Measurements from ENCODE around the gene IGF2BP2. TPM values are rescaled to one million over a fixed set of nuclear protein-coding genes. Genes with fewer than 3 reads are reported as not detected.

IGF2BP2 gene
- total RNA-seq, 1 donor from 2014 or later: 2.9 TPM

DNA sequence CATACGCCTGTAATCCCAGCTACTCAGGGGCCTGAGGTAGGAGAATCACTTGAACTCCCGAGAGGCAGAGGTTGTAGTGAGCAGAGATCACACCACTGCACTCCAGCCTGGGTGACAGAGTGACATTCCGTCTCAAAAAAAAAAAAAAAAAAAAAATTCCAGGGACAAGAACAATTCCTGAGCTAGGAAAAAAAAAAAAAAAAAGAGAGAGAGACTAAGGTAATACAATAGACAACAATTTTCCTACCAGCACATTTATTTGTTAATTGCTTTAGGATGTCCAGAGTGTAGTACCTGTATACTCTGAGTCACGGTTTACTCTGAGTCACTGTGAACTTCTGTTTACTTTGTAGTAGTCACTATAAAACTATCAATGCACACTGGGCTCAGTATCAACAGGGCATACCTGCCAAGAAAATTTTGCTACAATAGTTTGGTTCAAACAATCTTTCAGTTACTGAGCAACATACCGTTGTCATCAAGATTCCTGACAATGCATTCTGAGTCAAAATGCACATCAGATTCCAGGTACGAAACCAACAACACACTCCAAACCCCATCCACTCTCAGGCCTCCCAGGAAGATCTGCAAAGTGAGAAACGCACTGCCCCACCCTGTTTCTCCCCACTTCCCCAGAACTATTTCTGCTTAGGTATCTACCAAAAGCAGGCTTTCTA is 28.3 kb downstream of the IGF2BP2 start:
- no peaks in the 10 kb centered on the region for H3K9me3 ChIP-seq
- H3K4me3 ChIP-seq: no peak overlapping the region
- no peak overlapping the region for H3K27ac ChIP-seq
- TF ChIP-seq, protein P1, sequence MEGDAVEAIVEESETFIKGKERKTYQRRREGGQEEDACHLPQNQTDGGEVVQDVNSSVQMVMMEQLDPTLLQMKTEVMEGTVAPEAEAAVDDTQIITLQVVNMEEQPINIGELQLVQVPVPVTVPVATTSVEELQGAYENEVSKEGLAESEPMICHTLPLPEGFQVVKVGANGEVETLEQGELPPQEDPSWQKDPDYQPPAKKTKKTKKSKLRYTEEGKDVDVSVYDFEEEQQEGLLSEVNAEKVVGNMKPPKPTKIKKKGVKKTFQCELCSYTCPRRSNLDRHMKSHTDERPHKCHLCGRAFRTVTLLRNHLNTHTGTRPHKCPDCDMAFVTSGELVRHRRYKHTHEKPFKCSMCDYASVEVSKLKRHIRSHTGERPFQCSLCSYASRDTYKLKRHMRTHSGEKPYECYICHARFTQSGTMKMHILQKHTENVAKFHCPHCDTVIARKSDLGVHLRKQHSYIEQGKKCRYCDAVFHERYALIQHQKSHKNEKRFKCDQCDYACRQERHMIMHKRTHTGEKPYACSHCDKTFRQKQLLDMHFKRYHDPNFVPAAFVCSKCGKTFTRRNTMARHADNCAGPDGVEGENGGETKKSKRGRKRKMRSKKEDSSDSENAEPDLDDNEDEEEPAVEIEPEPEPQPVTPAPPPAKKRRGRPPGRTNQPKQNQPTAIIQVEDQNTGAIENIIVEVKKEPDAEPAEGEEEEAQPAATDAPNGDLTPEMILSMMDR (IDR thresholded peaks at IDR 0.05): no peak
- no peaks in the 10 kb centered on the region for H3K4me1 ChIP-seq
- intact Hi-C loops (cut with DNase I): no loop called here
- no peak for DNase-seq (ENCODE audit: low spot score in 2 of 2)
- no peaks in the 10 kb centered on the region for H3K36me3 ChIP-seq
- H3K27me3 ChIP-seq: no peaks in the 10 kb centered on the region

DNA sequence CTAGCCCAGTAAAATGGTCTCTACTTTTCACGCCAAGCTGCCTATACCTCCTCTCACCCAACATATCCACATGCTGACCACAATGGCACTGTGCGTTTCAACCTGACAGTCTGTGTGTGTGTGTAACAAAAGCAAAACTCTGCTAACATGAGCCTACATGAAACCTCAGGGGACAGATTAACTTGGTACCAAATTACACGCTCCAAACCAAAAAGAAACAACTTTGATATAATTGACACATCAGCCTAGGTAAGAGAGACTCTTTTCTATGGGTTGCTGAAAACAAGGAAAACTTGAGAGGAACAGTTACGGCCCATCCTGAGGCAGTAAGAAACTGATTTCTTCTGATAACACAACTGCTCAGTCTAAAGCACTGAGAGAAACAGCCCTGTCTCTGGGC is 31.5 kb downstream of the IGF2BP2 start:
- H3K4me1 ChIP-seq: no peaks in the 10 kb centered on the region
- H3K9me3 ChIP-seq: no peaks in the 10 kb centered on the region
- H3K4me3 ChIP-seq: no peak overlapping the region
- no peaks in the 10 kb centered on the region for H3K36me3 ChIP-seq
- DNase-seq (ENCODE audit: low spot score in 2 of 2): no peak
- intact Hi-C loops (cut with DNase I): no loop called here
- no peaks in the 10 kb centered on the region for H3K27me3 ChIP-seq
- TF ChIP-seq, protein P1 (IDR thresholded peaks at IDR 0.05): no peak
- no peak overlapping the region for H3K27ac ChIP-seq

DNA sequence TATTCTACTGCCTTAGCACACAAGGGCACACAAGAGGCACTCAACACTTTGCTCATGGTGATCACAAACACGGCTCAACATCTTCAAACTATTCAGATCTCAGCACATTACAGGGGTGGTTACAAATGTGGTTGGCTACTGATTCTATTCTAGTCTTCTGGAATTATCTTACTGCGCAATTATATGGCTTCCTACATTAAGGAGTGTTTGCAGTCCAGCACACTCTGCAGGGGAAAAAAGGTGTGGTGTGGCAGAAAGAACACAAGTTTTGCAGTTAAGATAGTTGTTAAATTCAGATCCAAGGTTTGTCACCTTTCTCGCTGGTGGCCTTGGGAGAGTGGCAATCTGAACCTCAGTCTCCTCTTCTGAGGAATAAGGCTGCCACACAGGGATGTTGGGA is 31.9 kb downstream of the IGF2BP2 start:
- no peaks in the 10 kb centered on the region for H3K27me3 ChIP-seq
- no peaks in the 10 kb centered on the region for H3K9me3 ChIP-seq
- no peak overlapping the region for H3K27ac ChIP-seq
- H3K4me1 ChIP-seq: no peaks in the 10 kb centered on the region
- H3K36me3 ChIP-seq: no peaks in the 10 kb centered on the region
- H3K4me3 ChIP-seq: no peak overlapping the region
- TF ChIP-seq, protein P1 (IDR thresholded peaks at IDR 0.05): no peak
- no peak for DNase-seq (ENCODE audit: low spot score in 2 of 2)
- intact Hi-C loops (cut with DNase I): no loop called here

DNA sequence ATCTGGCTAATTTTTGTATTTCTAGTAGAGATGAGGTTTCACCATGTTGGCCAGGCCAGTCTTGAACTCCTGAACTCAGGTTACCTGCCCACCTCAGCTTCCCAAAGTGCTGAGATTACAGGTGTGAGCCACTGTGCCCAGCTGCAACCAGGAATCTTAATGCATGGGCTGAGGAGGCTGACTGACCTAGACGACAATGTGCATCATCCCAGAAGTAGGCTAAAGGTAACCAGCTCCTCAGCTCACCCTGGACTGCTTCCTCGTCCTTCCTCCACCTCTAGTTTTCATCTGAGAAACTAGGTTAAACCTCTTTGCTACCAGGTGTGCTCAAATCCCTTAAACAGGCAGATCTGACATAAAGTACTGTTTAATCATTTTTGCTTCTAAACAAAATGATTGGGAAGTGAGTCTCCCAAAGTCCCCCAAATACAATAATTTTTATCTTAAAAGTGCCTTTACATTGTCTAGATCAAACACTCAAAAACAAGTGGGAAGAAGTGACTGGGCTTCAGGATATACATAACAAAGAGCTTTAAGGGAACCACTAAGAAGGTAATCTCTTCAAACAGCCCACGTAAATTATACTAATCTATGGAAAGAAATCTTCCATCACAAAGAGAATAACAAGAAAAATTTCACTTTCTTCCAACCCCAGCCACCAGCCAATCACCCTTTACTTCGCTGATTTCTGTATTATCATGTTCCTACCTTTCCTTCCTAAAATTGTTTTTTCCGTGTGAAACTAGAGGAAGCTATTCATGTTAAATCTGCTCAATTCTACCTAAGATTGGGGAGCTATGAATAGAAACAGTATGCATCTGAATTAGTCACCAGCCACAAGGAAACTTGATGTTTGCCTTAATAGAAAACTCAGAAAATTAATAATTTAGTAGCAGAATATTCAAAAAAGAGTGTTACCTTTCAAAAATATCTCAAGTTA is 34.7 kb downstream of the IGF2BP2 start:
- Histone ChIP-seq H3K27ac (no peak overlapping the region), H3K9me3 (no peaks in the 10 kb centered on the region)
- intact Hi-C loops (cut with DNase I): no loop called here

DNA sequence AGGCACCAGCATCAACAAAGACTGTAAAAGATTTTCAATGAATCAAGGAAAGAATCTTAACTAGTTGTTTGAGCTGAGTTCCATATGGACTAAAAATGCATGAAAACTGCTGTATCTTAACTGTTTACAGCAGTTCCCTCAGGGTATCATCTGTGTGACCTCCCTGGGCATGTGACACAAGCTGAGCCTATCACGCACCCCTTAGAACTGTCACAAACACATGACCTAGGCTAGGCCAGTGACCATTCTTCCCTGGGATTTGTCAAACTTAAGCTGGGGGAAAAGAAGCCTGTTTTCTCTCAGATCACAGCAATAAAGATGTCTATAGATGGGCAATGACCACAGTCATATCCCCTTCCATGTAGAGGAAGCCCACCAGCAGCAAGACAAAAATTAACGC is 35.7 kb downstream of the IGF2BP2 start:
- H3K36me3 ChIP-seq: no peaks in the 10 kb centered on the region
- intact Hi-C loops (cut with DNase I): no loop called here

More for the DNA sequence above, 34.7 kb downstream of the IGF2BP2 start:
- H3K4me3 ChIP-seq: no peak overlapping the region
- TF ChIP-seq, protein P1 (IDR thresholded peaks at IDR 0.05): no peak
- H3K27me3 ChIP-seq: no peaks in the 10 kb centered on the region
- no peaks in the 10 kb centered on the region for H3K36me3 ChIP-seq
- no peaks in the 10 kb centered on the region for H3K4me1 ChIP-seq
- no peak for DNase-seq (ENCODE audit: low spot score in 2 of 2)

More for the DNA sequence above, 35.7 kb downstream of the IGF2BP2 start:
- H3K9me3 ChIP-seq: no peaks in the 10 kb centered on the region
- no peak overlapping the region for H3K27ac ChIP-seq
- TF ChIP-seq, protein P1 (IDR thresholded peaks at IDR 0.05): no peak
- no peaks in the 10 kb centered on the region for H3K27me3 ChIP-seq
- H3K4me3 ChIP-seq: no peak overlapping the region
- DNase-seq (ENCODE audit: low spot score in 2 of 2): no peak
- H3K4me1 ChIP-seq: no peaks in the 10 kb centered on the region
